Motor neuron (in vitro differentiated cells): ENCODE results near the gene CMTM1. TPM values are rescaled to one million over a fixed set of nuclear protein-coding genes. Genes with fewer than 3 reads are reported as not detected.
A peak's percentile ranks its signal among the peaks of the same experiment; 100 is the strongest.

ENCODE experiments used
- ATAC-seq, 8 experiments: fragments of 200-7000 bp; cut with Tn5 transposase; replicated peaks in 6 of 8; 2 replicates each; pipeline ENCODE4 v1.8.0; 2021; ENCODE audit warnings: mild to moderate bottlenecking in 8 of 8, moderate library complexity in 8 of 8
- H3K27ac ChIP-seq, 2 donors: fragments of 250-450 bp; sonication (Bioruptor Pico); 2 replicates each; pipeline ENCODE4 v1.9.0; 2021; ENCODE audit warnings: antibody characterized with exemption in 2 of 2, mild to moderate bottlenecking in 2 of 2, moderate library complexity in 1 of 2
- H3K4me1 ChIP-seq, 2 donors: fragments of 250-450 bp; sonication (Bioruptor Pico); replicated peaks in 1 of 2; 2 replicates each; pipeline ENCODE4 v1.6.1; 2021; ENCODE audit warnings: antibody characterized with exemption in 2 of 2, mild to moderate bottlenecking in 2 of 2, moderate library complexity in 1 of 2
- H3K4me3 ChIP-seq, 5 donors: fragments of 250-450 bp; sonication (Bioruptor Pico); 2 replicates each; pipeline ENCODE4 v1.9.0; 2021; ENCODE audit warnings: antibody characterized with exemption in 5 of 5, mild to moderate bottlenecking in 5 of 5, moderate library complexity in 4 of 5
- WGBS, 10 experiments: fragments of 450-650 bp; shearing (Covaris generic); methylation state at CpG; one replicate each; pipeline ENCODE4 v1.0.0; 2022; 5-methylcytosine and 5-hydroxymethylcytosine counted together
- in situ Hi-C, 9 experiments: fragments of 400-800 bp; cut with MboI; loops; one replicate each; pipeline ENCODE4 v1.15.0; 2021; ENCODE audit warnings: low sequenced_read_pairs in 9 of 9, low pct_unique_long_range_greater_than_20kb in 2 of 9; ENCODE audit not compliant: unreplicated experiment in 9 of 9
- total RNA-seq, 8 experiments: library from RNA; unstranded; fragments of 300-600 nt; gene quantifications; 2 replicates each; pipeline versions ENCODE4 v1.2.3 to v1.2.4, GENCODE V29; 2022

The CMTM1 gene
- total RNA-seq, 8 experiments from 2014 or later, result 1.1 to 4.8 (median 3.5) TPM

- Histone ChIP-seq H3K27ac (no peak overlapping the region), H3K4me3 (no peak overlapping the region), H3K4me1 (no peaks in the 10 kb centered on the region)
- WGBS, 10 experiments, result 80 to 100% (median 100%) methylated on average over 1 to 3 of the region's 3 CpGs; no CpG with 5 or more reads in 4 of the 10 experiments
- in situ Hi-C loops, result loop anchor here in 2 of 9 experiments (25.0 kb wide), 1 partner anchor 163 kb away; no protein-coding TSS in a partner anchor
- ATAC-seq, result no peak
Observed at GRCh38 chr16:66575060-66575459, 8.8 kb downstream of the CMTM1 start.

GRCh38 chr16:66576296-66576695 is 10.1 kb downstream of the CMTM1 start:
- in situ Hi-C loops, result loop anchor here in 2 of 9 experiments (25.0 kb wide), 1 partner anchor 164 kb away; no protein-coding TSS in a partner anchor
- 17 to 100% (median 91%) methylated on average over 2 to 5 of the region's 5 CpGs; no CpG with 5 or more reads in 2 of the 10 experiments for WGBS, 10 experiments
- peak in 2 of 8 experiments; percentile 62 to 69 for ATAC-seq

GRCh38 chr16:66578651-66579531 is 12.7 kb downstream of the CMTM1 start, which contains the start of gene CMTM2:
Gene CMTM2, plus strand, starts transcription at chr16:66579463. Its CDS starts 145 bp downstream, at chr16:66579608.
- peak in 3 of 8 experiments; percentile 23 to 42 (median 35) for ATAC-seq
- 7 to 83% (median 24%) methylated on average over 3 to 14 of the region's 77 CpGs; no CpG with 5 or more reads in 4 of the 10 experiments for WGBS, 10 experiments
- in situ Hi-C loops, result loop anchor here in 2 of 9 experiments (25.0 kb wide), 1 partner anchor 167 kb away; no protein-coding TSS in a partner anchor
- Histone ChIP-seq H3K4me3 (no peak within 1 kb of the TSS), H3K4me1 (peaks cover 0 to 2% of the 10 kb centered on the region in 2 donors), H3K27ac (no peak within 1 kb of the TSS)

More at GRCh38 chr16:66576296-66576695, 10.1 kb downstream of the CMTM1 start:
- no peaks in the 10 kb centered on the region for H3K4me1 ChIP-seq
- no peak overlapping the region for H3K4me3 ChIP-seq
- no peak overlapping the region for H3K27ac ChIP-seq

- no peak overlapping the region for H3K4me3 ChIP-seq
- peaks cover 0 to 2% of the 10 kb centered on the region in 2 donors for H3K4me1 ChIP-seq
- WGBS, 10 experiments, result 43 to 88% (median 68%) methylated on average over 1 to 4 of the region's 4 CpGs; no CpG with 5 or more reads in 1 of the 10 experiments
- in situ Hi-C loops, result loop anchor here in 2 of 9 experiments (25.0 kb wide), 1 partner anchor 168 kb away; no protein-coding TSS in a partner anchor
- H3K27ac ChIP-seq, result no peak overlapping the region
- ATAC-seq, result peak in 3 of 8 experiments; percentile 90 to 98 (median 94)
Observed at GRCh38 chr16:66580605-66581209, 14.5 kb downstream of the CMTM1 start.

GRCh38 chr16:66581246-66581952 is 15.2 kb downstream of the CMTM1 start:
- WGBS, 10 experiments, result 40 to 94% (median 86%) methylated on average over 1 to 3 of the region's 3 CpGs; no CpG with 5 or more reads in 1 of the 10 experiments
- in situ Hi-C loops, result loop anchor here in 2 of 9 experiments (25.0 kb wide), 1 partner anchor 169 kb away; no protein-coding TSS in a partner anchor
- no peak overlapping the region for H3K27ac ChIP-seq
- ATAC-seq, result peak in 1 of 8 experiments; percentile 12
- H3K4me1 ChIP-seq, result peaks cover 0 to 2% of the 10 kb centered on the region in 2 donors
- no peak overlapping the region for H3K4me3 ChIP-seq

GRCh38 chr16:66585481-66586239 is 19.4 kb downstream of the CMTM1 start:
- Histone ChIP-seq H3K4me3 (no peak overlapping the region), H3K27ac (no peak overlapping the region), H3K4me1 (peaks cover 0 to 2% of the 10 kb centered on the region in 2 donors)
- 47 to 96% (median 71%) methylated on average over 3 to 8 of the region's 10 CpGs for WGBS, 10 experiments
- ATAC-seq, result no peak
- in situ Hi-C loops, result loop anchor here in 2 of 9 experiments (25.0 kb wide), 1 partner anchor 173 kb away; no protein-coding TSS in a partner anchor

- WGBS, 10 experiments, result 40 to 89% (median 79%) methylated on average over 3 to 7 of the region's 7 CpGs; no CpG with 5 or more reads in 5 of the 10 experiments
- Histone ChIP-seq H3K4me1 (no peaks in the 10 kb centered on the region), H3K4me3 (no peak overlapping the region), H3K27ac (no peak overlapping the region)
- in situ Hi-C loops, result loop anchor here in 2 of 9 experiments (25.0 kb wide), 1 partner anchor 176 kb away; no protein-coding TSS in a partner anchor
- ATAC-seq, result no peak
Observed at GRCh38 chr16:66587881-66588600, 21.8 kb downstream of the CMTM1 start.

GRCh38 chr16:66588981-66589713 is 22.9 kb downstream of the CMTM1 start:
- no peaks in the 10 kb centered on the region for H3K4me1 ChIP-seq
- 70 to 100% (median 94%) methylated on average over 1 to 3 of the region's 8 CpGs; no CpG with 5 or more reads in 3 of the 10 experiments for WGBS, 10 experiments
- H3K27ac ChIP-seq, result no peak overlapping the region
- ATAC-seq, result peak in 3 of 8 experiments; percentile 62 to 83 (median 68)
- H3K4me3 ChIP-seq, result no peak overlapping the region
- in situ Hi-C loops, result loop anchor here in 2 of 9 experiments (25.0 kb wide), 1 partner anchor 177 kb away; no protein-coding TSS in a partner anchor

GRCh38 chr16:66590322-66590721 is 24.1 kb downstream of the CMTM1 start:
- in situ Hi-C loops, result loop anchor here in 2 of 9 experiments (25.0 kb wide), 1 partner anchor 178 kb away; no protein-coding TSS in a partner anchor
- WGBS, 10 experiments, result 76 to 96% (median 86%) methylated on average over 3 to 8 of the region's 8 CpGs
- no peak overlapping the region for H3K27ac ChIP-seq
- no peak overlapping the region for H3K4me3 ChIP-seq
- H3K4me1 ChIP-seq, result no peaks in the 10 kb centered on the region
- no peak for ATAC-seq

GRCh38 chr16:66591018-66591417 is 24.8 kb downstream of the CMTM1 start:
- Histone ChIP-seq H3K27ac (no peak overlapping the region), H3K4me1 (no peaks in the 10 kb centered on the region), H3K4me3 (no peak overlapping the region)
- WGBS, 10 experiments, result 50 to 100% (median 80%) methylated on average over 1 to 3 of the region's 4 CpGs; no CpG with 5 or more reads in 3 of the 10 experiments
- in situ Hi-C loops, result loop anchor here in 2 of 9 experiments (25.0 kb wide), 1 partner anchor 179 kb away; no protein-coding TSS in a partner anchor
- no peak for ATAC-seq
